ENCODE measurements around the gene PLAC8L1.
"Not testable (repeated sequence)": the region's sequence is repeated elsewhere in the genome, so short reads cannot be mapped to it uniquely, and the experiment has no call there.

The PLAC8L1 gene

DNA sequence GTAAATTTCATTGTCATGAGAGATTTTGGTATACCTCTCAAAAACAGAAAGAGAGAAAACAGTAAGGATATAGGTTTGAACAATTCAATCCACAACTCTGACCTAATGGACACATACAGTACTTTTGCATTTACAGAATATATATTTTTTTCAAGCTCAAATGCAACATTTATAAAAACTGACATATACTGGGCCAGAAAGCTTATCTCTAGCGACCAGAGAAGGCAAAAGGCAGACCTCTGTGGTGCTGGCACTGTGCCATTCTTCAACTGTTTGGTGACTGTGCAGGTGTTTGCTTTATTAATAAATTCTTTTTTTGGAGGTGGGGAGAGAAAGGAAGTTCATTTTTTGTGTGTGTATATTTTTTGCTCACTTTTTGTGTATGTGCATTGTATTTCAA, 6.0 kb upstream of the PLAC8L1 start:
- H3K79me2 ChIP-seq, result no peaks in the 10 kb centered on the region
- no peak overlapping the region for H3K27ac ChIP-seq
- no peak overlapping the region for H3K4me3 ChIP-seq (ENCODE audit: low read depth, low read length)
- H3K36me3 ChIP-seq (ENCODE audit: control insufficient read depth, insufficient read depth, low read length), result no peaks in the 10 kb centered on the region
- H3K4me2 ChIP-seq (ENCODE audit: low read length), result no peak overlapping the region
- no peaks in the 10 kb centered on the region for H3K9me3 ChIP-seq (ENCODE audit: control insufficient read depth, low read length)
- H3K9ac ChIP-seq, result no peak overlapping the region
- no peaks in the 10 kb centered on the region for H3K27me3 ChIP-seq (ENCODE audit: control insufficient read depth, insufficient read depth, low read length)
- no peaks in the 10 kb centered on the region for H3K4me1 ChIP-seq
- no peak overlapping the region for H2AFZ ChIP-seq
- TF ChIP-seq, protein P1, sequence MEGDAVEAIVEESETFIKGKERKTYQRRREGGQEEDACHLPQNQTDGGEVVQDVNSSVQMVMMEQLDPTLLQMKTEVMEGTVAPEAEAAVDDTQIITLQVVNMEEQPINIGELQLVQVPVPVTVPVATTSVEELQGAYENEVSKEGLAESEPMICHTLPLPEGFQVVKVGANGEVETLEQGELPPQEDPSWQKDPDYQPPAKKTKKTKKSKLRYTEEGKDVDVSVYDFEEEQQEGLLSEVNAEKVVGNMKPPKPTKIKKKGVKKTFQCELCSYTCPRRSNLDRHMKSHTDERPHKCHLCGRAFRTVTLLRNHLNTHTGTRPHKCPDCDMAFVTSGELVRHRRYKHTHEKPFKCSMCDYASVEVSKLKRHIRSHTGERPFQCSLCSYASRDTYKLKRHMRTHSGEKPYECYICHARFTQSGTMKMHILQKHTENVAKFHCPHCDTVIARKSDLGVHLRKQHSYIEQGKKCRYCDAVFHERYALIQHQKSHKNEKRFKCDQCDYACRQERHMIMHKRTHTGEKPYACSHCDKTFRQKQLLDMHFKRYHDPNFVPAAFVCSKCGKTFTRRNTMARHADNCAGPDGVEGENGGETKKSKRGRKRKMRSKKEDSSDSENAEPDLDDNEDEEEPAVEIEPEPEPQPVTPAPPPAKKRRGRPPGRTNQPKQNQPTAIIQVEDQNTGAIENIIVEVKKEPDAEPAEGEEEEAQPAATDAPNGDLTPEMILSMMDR (IDR thresholded peaks at IDR 0.05), result no peak

- no peak overlapping the region for H3K4me3 ChIP-seq (ENCODE audit: low read depth, low read length)
- no peak overlapping the region for H3K27ac ChIP-seq
- H3K79me2 ChIP-seq, result no peaks in the 10 kb centered on the region
- no peak overlapping the region for H2AFZ ChIP-seq
- no peak overlapping the region for H3K9ac ChIP-seq
- H3K4me2 ChIP-seq (ENCODE audit: low read length), result no peak overlapping the region
- no peaks in the 10 kb centered on the region for H3K36me3 ChIP-seq (ENCODE audit: control insufficient read depth, insufficient read depth, low read length)
- TF ChIP-seq, protein P1 (IDR thresholded peaks at IDR 0.05), result no peak
- H3K9me3 ChIP-seq (ENCODE audit: control insufficient read depth, low read length), result no peaks in the 10 kb centered on the region
- H3K4me1 ChIP-seq, result no peaks in the 10 kb centered on the region
- H3K27me3 ChIP-seq (ENCODE audit: control insufficient read depth, insufficient read depth, low read length), result no peaks in the 10 kb centered on the region
These were observed 4.0 kb upstream of the PLAC8L1 start for GRCh38 chr5:146109379-146109778.

DNA sequence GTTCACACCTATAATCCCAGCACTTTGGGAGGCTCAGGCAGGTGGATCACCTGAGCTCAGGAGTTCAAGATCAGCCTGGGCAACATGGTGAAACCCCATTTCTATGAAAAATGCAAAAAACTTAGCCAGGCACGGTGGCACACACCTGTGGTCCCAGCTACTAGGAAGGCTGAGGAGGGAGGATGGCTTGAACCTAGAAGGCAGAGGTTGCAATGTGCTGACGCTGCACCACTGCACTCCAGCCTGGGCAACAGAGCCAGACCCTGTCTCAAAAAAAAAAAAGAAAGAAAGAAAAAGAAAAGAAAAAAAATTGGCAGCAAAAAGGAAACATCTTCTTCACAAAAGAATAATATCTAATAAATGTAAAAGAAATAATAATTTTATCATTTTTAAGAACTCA, 3.5 kb upstream of the PLAC8L1 start:
- not testable (repeated sequence) for H3K9ac ChIP-seq; H3K27me3 ChIP-seq (ENCODE audit: control insufficient read depth, insufficient read depth, low read length); H3K27ac ChIP-seq; H2AFZ ChIP-seq; H3K36me3 ChIP-seq (ENCODE audit: control insufficient read depth, insufficient read depth, low read length); H3K9me3 ChIP-seq (ENCODE audit: control insufficient read depth, low read length); H3K4me3 ChIP-seq (ENCODE audit: low read depth, low read length); H3K79me2 ChIP-seq; H3K4me1 ChIP-seq; H3K4me2 ChIP-seq (ENCODE audit: low read length)

DNA sequence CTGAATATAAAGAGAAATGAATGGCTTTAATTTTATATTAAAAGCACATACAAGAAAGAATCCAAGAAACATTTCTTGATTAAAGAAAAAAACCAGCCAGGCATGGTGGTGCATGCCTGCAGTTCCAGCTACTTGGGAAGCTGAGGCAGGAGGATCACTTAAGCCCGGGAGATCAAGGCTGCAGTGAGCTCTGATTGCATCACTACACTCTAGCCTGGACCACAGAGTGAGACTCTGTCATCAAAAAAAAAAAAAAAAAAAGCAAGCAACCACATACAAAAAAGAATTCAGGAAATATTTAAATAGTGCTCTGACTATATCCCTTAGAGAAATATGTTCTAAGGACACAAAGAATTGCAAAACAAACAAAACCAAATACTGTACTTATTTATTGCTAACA, 2.5 kb upstream of the PLAC8L1 start:
- TF ChIP-seq, protein P1 (IDR thresholded peaks at IDR 0.05), result no peak
- H3K9ac ChIP-seq, result no peak overlapping the region
- no peaks in the 10 kb centered on the region for H3K36me3 ChIP-seq (ENCODE audit: control insufficient read depth, insufficient read depth, low read length)
- H3K4me2 ChIP-seq (ENCODE audit: low read length), result no peak overlapping the region
- H3K9me3 ChIP-seq (ENCODE audit: control insufficient read depth, low read length), result no peaks in the 10 kb centered on the region
- H3K79me2 ChIP-seq, result no peaks in the 10 kb centered on the region
- no peaks in the 10 kb centered on the region for H3K27me3 ChIP-seq (ENCODE audit: control insufficient read depth, insufficient read depth, low read length)
- no peak overlapping the region for H3K4me3 ChIP-seq (ENCODE audit: low read depth, low read length)
- H3K4me1 ChIP-seq, result no peaks in the 10 kb centered on the region
- H3K27ac ChIP-seq, result no peak overlapping the region
- H2AFZ ChIP-seq, result no peak overlapping the region

- no peaks in the 10 kb centered on the region for H3K36me3 ChIP-seq (ENCODE audit: control insufficient read depth, insufficient read depth, low read length)
- no peak overlapping the region for H3K4me3 ChIP-seq (ENCODE audit: low read depth, low read length)
- no peaks in the 10 kb centered on the region for H3K4me1 ChIP-seq
- H2AFZ ChIP-seq, result no peak overlapping the region
- no peaks in the 10 kb centered on the region for H3K79me2 ChIP-seq
- H3K4me2 ChIP-seq (ENCODE audit: low read length), result no peak overlapping the region
- H3K27me3 ChIP-seq (ENCODE audit: control insufficient read depth, insufficient read depth, low read length), result no peaks in the 10 kb centered on the region
- no peaks in the 10 kb centered on the region for H3K9me3 ChIP-seq (ENCODE audit: control insufficient read depth, low read length)
- H3K27ac ChIP-seq, result no peak overlapping the region
- no peak overlapping the region for H3K9ac ChIP-seq
- TF ChIP-seq, protein P1 (IDR thresholded peaks at IDR 0.05), result no peak
These were observed 1.8 kb downstream of the PLAC8L1 start for GRCh38 chr5:146103594-146103993.

All from parathyroid adenoma (tissue), 2 donors.